Cardiac muscle cell (in vitro differentiated cells and primary cell): ENCODE results near the gene MAN2B2. TPM values are rescaled to one million over a fixed set of nuclear protein-coding genes. Genes with fewer than 3 reads are reported as not detected.

Experiments
- DNase-seq, 2 donors: peaks; one replicate each; pipeline versions ENCODE4 v3.0.0 to v3.0.0-alpha.2; 2010 to 2017; ENCODE audit warnings: low read depth in 1 of 2, low spot score in 1 of 2
- H3K27ac ChIP-seq: fragments of 200-600 bp; sonication (generic); 2 replicates; pipeline ENCODE4 v1.5.1; 2016
- H3K27me3 ChIP-seq: fragments of 200-600 bp; sonication (generic); 2 replicates; pipeline ENCODE4 v1.6.0; 2016; ENCODE audit warnings: control low read depth
- H3K36me3 ChIP-seq: fragments of 200-600 bp; sonication (generic); 2 replicates; pipeline ENCODE4 v1.5.1; 2016; ENCODE audit warnings: control low read depth
- H3K4me1 ChIP-seq: fragments of 200-600 bp; sonication (generic); 2 replicates; pipeline ENCODE4 v1.8.1; 2017; ENCODE audit warnings: low read depth, mild to moderate bottlenecking, mixed run types
- H3K4me3 ChIP-seq: fragments of 200-600 bp; sonication (generic); 2 replicates; pipeline ENCODE4 v1.5.1; 2016; ENCODE audit warnings: mild to moderate bottlenecking
- H3K9me3 ChIP-seq: fragments of 200-600 bp; sonication (generic); 2 replicates; pipeline ENCODE4 v1.5.1; 2017; ENCODE audit warnings: low read depth, mild to moderate bottlenecking, control low read depth
- CTCF ChIP-seq: IDR thresholded peaks from 2 replicates; pipeline ENCODE4 v1.5.1; 2012; ENCODE audit warnings: low read depth, mild to moderate bottlenecking, low read length
- polyA plus RNA-seq: library from polyadenylated mRNA; unstranded; fragments of >200 nt; fragmentation: Nextera tagmentation; extraction: Ambion mirVana; gene quantifications from 2 replicates; pipeline ENCODE4 v1.2.1, GENCODE V29; 2016
- total RNA-seq: library from RNA; depleted of rRNA; stranded (reverse); fragments of >200 nt; gene quantifications from 2 replicates; pipeline ENCODE4 v1.2.3, GENCODE V29; 2016

Gene MAN2B2
- total and polyA plus RNA-seq, 2 experiments from 2014 or later: 5.4 to 8.2 TPM

GRCh38 chr4:6584865-6585264 is 9.9 kb downstream of the MAN2B2 start:
- no peak for DNase-seq
- TF ChIP-seq CTCF: no peak
- no peaks in the 10 kb centered on the region for H3K9me3 ChIP-seq
- H3K4me3 ChIP-seq: no peak overlapping the region
- H3K4me1 ChIP-seq: no peaks in the 10 kb centered on the region
- peaks cover under 1% of the 10 kb centered on the region for H3K36me3 ChIP-seq
- H3K27me3 ChIP-seq: no peaks in the 10 kb centered on the region
- no peak overlapping the region for H3K27ac ChIP-seq

- no peaks in the 10 kb centered on the region for H3K4me1 ChIP-seq
- no peak for TF ChIP-seq CTCF
- DNase-seq: no peak
- no peaks in the 10 kb centered on the region for H3K9me3 ChIP-seq
- H3K4me3 ChIP-seq: no peak overlapping the region
- no peaks in the 10 kb centered on the region for H3K27me3 ChIP-seq
- no peak overlapping the region for H3K27ac ChIP-seq
- H3K36me3 ChIP-seq: no peaks in the 10 kb centered on the region
Measured at GRCh38 chr4:6586715-6587325, 11.8 kb downstream of the MAN2B2 start.

GRCh38 chr4:6589444-6589843 is 14.5 kb downstream of the MAN2B2 start:
- Histone ChIP-seq H3K27ac (no peak overlapping the region), H3K9me3 (no peaks in the 10 kb centered on the region), H3K4me3 (no peak overlapping the region), H3K4me1 (no peaks in the 10 kb centered on the region), H3K36me3 (no peaks in the 10 kb centered on the region), H3K27me3 (no peaks in the 10 kb centered on the region)
- no peak for TF ChIP-seq CTCF
- no peak for DNase-seq

GRCh38 chr4:6591313-6591712 is 16.3 kb downstream of the MAN2B2 start:
- H3K4me1 ChIP-seq: no peaks in the 10 kb centered on the region
- no peaks in the 10 kb centered on the region for H3K9me3 ChIP-seq
- H3K36me3 ChIP-seq: no peaks in the 10 kb centered on the region
- no peak overlapping the region for H3K27ac ChIP-seq
- TF ChIP-seq CTCF: no peak
- H3K27me3 ChIP-seq: no peaks in the 10 kb centered on the region
- DNase-seq: no peak
- no peak overlapping the region for H3K4me3 ChIP-seq

GRCh38 chr4:6591781-6592180 is 16.8 kb downstream of the MAN2B2 start:
- H3K27ac ChIP-seq: no peak overlapping the region
- H3K36me3 ChIP-seq: no peaks in the 10 kb centered on the region
- no peak for DNase-seq
- no peak for TF ChIP-seq CTCF
- H3K27me3 ChIP-seq: no peaks in the 10 kb centered on the region
- no peaks in the 10 kb centered on the region for H3K4me1 ChIP-seq
- no peak overlapping the region for H3K4me3 ChIP-seq
- no peaks in the 10 kb centered on the region for H3K9me3 ChIP-seq
